Neural progenitor cell (in vitro differentiated cells): ENCODE measurements around the gene KLF9.

Experiments used
- EZH2 ChIP-seq: fragments of 200-600 bp; sonication (generic); IDR thresholded peaks from 2 replicates; pipeline ENCODE4 v1.6.1; 2017; ENCODE audit warnings: antibody characterized with exemption, mild to moderate bottlenecking, moderate library complexity
- TF ChIP-seq, protein P1 (sequence below): fragments of 200-600 bp; sonication (generic); IDR thresholded peaks from 2 replicates; pipeline ENCODE4 v1.5.1; 2017; ENCODE audit warnings: antibody characterized with exemption, mild to moderate bottlenecking

- TF ChIP-seq, protein P1, sequence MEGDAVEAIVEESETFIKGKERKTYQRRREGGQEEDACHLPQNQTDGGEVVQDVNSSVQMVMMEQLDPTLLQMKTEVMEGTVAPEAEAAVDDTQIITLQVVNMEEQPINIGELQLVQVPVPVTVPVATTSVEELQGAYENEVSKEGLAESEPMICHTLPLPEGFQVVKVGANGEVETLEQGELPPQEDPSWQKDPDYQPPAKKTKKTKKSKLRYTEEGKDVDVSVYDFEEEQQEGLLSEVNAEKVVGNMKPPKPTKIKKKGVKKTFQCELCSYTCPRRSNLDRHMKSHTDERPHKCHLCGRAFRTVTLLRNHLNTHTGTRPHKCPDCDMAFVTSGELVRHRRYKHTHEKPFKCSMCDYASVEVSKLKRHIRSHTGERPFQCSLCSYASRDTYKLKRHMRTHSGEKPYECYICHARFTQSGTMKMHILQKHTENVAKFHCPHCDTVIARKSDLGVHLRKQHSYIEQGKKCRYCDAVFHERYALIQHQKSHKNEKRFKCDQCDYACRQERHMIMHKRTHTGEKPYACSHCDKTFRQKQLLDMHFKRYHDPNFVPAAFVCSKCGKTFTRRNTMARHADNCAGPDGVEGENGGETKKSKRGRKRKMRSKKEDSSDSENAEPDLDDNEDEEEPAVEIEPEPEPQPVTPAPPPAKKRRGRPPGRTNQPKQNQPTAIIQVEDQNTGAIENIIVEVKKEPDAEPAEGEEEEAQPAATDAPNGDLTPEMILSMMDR = no peak
- TF ChIP-seq EZH2 = no peak
These were observed 41.7 kb upstream of the KLF9 start for GRCh38 chr9:70455993-70456704.
